GM12878 (cell line): ENCODE measurements around the gene EMID1. TPM values are rescaled to one million over a fixed set of nuclear protein-coding genes. Genes with fewer than 3 reads are reported as not detected.

Experiments used
- ATAC-seq: fragments of 200-7000 bp; cut with Tn5 transposase; 3 replicates; pipeline ENCODE4 v1.9.1; 2020; ENCODE audit warnings: mild to moderate bottlenecking, moderate library complexity
- BruUV-seq: library from RNA; stranded (reverse); fragments of 400-500 nt; replicated peaks from 2 replicates; lab custom pipeline; 2021; lab: Mats Ljungman, UMichigan
- CTCF ChIA-PET: fragments of 300-600 bp; sonication (Branson Sonifier 250); formaldehyde crosslinking; extraction: SDS; loops from one replicate; lab custom pipeline; 2021; ENCODE audit warnings: inconsistent platforms; lab: Yijun Ruan, JAX
- POLR2A ChIA-PET: fragments of 350-600 bp; formaldehyde crosslinking; extraction: SDS; loops from one replicate; lab custom pipeline; 2021; ENCODE audit warnings: inconsistent platforms; lab: Charles Lee
- RAD21 ChIA-PET: fragments of 300-600 bp; sonication (Branson Sonifier 250); formaldehyde crosslinking; loops from one replicate; lab custom pipeline; 2023; ENCODE audit warnings: antibody characterized with exemption; ENCODE audit not compliant: unreplicated experiment; lab: Charles Lee
- SMC1A ChIA-PET: fragments of 300-600 bp; sonication (Branson Sonifier 250); formaldehyde crosslinking; loops from one replicate; lab custom pipeline; 2023; ENCODE audit not compliant: unreplicated experiment, uncharacterized antibody; lab: Charles Lee
- DNase-seq: peaks from one replicate; pipeline ENCODE4 v3.0.0-alpha.2; 2011; ENCODE audit warnings: low read depth, low spot score
- FAIRE-seq: peaks from 3 replicates; lab custom pipeline; 2011; peaks lifted over from hg19 to GRCh38; lab: Jason Lieb, UNC
- H2AFZ ChIP-seq: 2 replicates; pipeline ENCODE4 v1.6.0; 2011; ENCODE audit warnings: low read depth, low read length, control low read depth; ENCODE audit not compliant: control insufficient read depth
- H3K27ac ChIP-seq: 2 replicates; pipeline ENCODE4 v1.5.1; 2011; ENCODE audit warnings: control low read depth; ENCODE audit not compliant: control insufficient read depth, insufficient read depth
- H3K27me3 ChIP-seq, 2 experiments: replicated peaks in 1 of 2; 2 replicates each; pipeline versions ENCODE4 v1.6.0 to v1.6.1; 2011; ENCODE audit warnings: low read length in 1 of 2; ENCODE audit not compliant: control insufficient read depth in 2 of 2, insufficient read depth in 2 of 2
- H3K36me3 ChIP-seq, 2 experiments: 2 replicates each; pipeline ENCODE4 v1.5.1; 2011; ENCODE audit warnings: low read length in 1 of 2; ENCODE audit not compliant: control insufficient read depth in 2 of 2, insufficient read depth in 2 of 2
- H3K4me1 ChIP-seq: 2 replicates; pipeline ENCODE4 v1.6.1; 2011; ENCODE audit warnings: mild to moderate bottlenecking, low read length, moderate library complexity, mixed read lengths; ENCODE audit not compliant: control insufficient read depth, insufficient read depth
- H3K4me2 ChIP-seq: 2 replicates; pipeline ENCODE4 v1.6.0; 2011; ENCODE audit warnings: control low read depth; ENCODE audit not compliant: control insufficient read depth, insufficient read depth
- H3K4me3 ChIP-seq: fragments of 200-600 bp; sonication (generic); 2 replicates; pipeline ENCODE4 v1.5.1; 2016
- H3K79me2 ChIP-seq: 2 replicates; pipeline ENCODE4 v1.6.0; 2011; ENCODE audit warnings: low read length; ENCODE audit not compliant: control insufficient read depth, insufficient read depth
- H3K9ac ChIP-seq: 2 replicates; pipeline ENCODE4 v1.8.0; 2011; ENCODE audit warnings: low read length, control low read depth, mixed read lengths; ENCODE audit not compliant: control insufficient read depth, insufficient read depth
- H3K9me3 ChIP-seq: replicated peaks from 3 replicates; pipeline ENCODE4 v1.5.1; 2011; ENCODE audit warnings: mild to moderate bottlenecking, low read length; ENCODE audit not compliant: control insufficient read depth, insufficient read depth
- H4K20me1 ChIP-seq: 2 replicates; pipeline ENCODE4 v1.6.0; 2011; ENCODE audit not compliant: control insufficient read depth, insufficient read depth
- IKZF2 ChIP-seq, 2 experiments: fragments of 450-650 bp; IDR thresholded peaks; 2 replicates each; pipeline ENCODE4 v1.6.1; 2017; ENCODE audit warnings: mild to moderate bottlenecking in 2 of 2, moderate library complexity in 2 of 2
- IRF4 ChIP-seq: IDR thresholded peaks from 2 replicates; pipeline ENCODE4 v1.6.1; 2011; ENCODE audit warnings: low read depth, low read length
- MAX ChIP-seq: IDR thresholded peaks from 2 replicates; pipeline ENCODE4 v1.6.1; 2012; ENCODE audit warnings: low read depth, low read length, improper control_type of control experiment
- MTA3 ChIP-seq: IDR thresholded peaks from 2 replicates; pipeline ENCODE4 v1.6.1; 2012; ENCODE audit warnings: low read length, inconsistent platforms, borderline replicate concordance
- NKRF ChIP-seq: fragments of 450-650 bp; conservative IDR thresholded peaks from 2 replicates; pipeline ENCODE4 v1.6.1; 2017; ENCODE audit warnings: mild to moderate bottlenecking, moderate library complexity
- RB1 ChIP-seq: fragments of 450-650 bp; formaldehyde crosslinking; IDR thresholded peaks from 2 replicates; pipeline ENCODE4 v1.6.1; 2017; ENCODE audit warnings: mild to moderate bottlenecking, borderline replicate concordance
- WGBS: methylation state at CpG from one replicate; pipeline ENCODE4 v1.1.6; 2016; ENCODE audit warnings: low lambda C conversion rate; ENCODE audit not compliant: insufficient replicate concordance, insufficient coverage; ENCODE audit errors: missing lambda C conversion rate; 5-methylcytosine and 5-hydroxymethylcytosine counted together
- in situ Hi-C: fragments of 300-500 bp; cut with MboI; formaldehyde crosslinking; loops from 9 replicates; pipeline ENCODE4 v1.14.3; 2018; ENCODE audit warnings: mixed read lengths
- intact Hi-C: fragments of 100-400 bp; cut with micrococcal nuclease; formaldehyde crosslinking; loops from one replicate; pipeline ENCODE4 v1.14.2; 2022; ENCODE audit not compliant: unreplicated experiment
- polyA plus RNA-seq, 11 experiments: library from polyadenylated mRNA; depleted of rRNA in 4 of 11; unstranded in 6 of 11; stranded (reverse) in 5 of 11; fragments of >200 nt; fragmentation: Nextera tagmentation in 4 of 11; fragmentation: Illumina TruSeq in 1 of 11; extraction: Ambion mirVana in 4 of 11; extraction: Trizol in 1 of 11; gene quantifications; 1 replicate in 1 of 11; 2 replicates in 10 of 11; pipeline versions ENCODE4 v1.2.1 to v1.2.3, GENCODE V29; 2011 to 2016; ENCODE audit warnings: inconsistent platforms in 2 of 11, missing spikeins in 2 of 11, low read depth in 1 of 11
- total RNA-seq, 4 experiments: library from RNA; depleted of rRNA in 3 of 4; stranded (reverse); fragments of >200 nt in 3 of 4; fragmentation: Illumina TruSeq in 1 of 4; extraction: Trizol in 1 of 4; gene quantifications; 2 replicates each; pipeline versions ENCODE4 v1.2.1 to v1.2.3, GENCODE V29; 2013 to 2021

Gene EMID1
- total and polyA plus RNA-seq, 10 of the 15 experiments (the other 5 are each of a cell fraction or from before 2014, with no cell fraction given) = 1.2 to 60.3 (median 12.0) TPM

- POLR2A ChIA-PET = interaction anchor here (0.6 kb wide), 2 partner anchors 66 to 252 kb away, joined by 7 to 8 read pairs; no protein-coding TSS in a partner anchor
- Histone ChIP-seq H3K27ac (no peak overlapping the region), H3K27me3 (no peaks in the 10 kb centered on the region), H3K4me3 (no peak overlapping the region), H3K9ac (no peak overlapping the region), H4K20me1 (no peaks in the 10 kb centered on the region), H3K4me2 (no peak overlapping the region), H3K79me2 (no peaks in the 10 kb centered on the region), H2AFZ (no peak overlapping the region), H3K4me1 (no peaks in the 10 kb centered on the region), H3K36me3 (peaks cover under 1 to 5% of the 10 kb centered on the region in 2 experiments; a peak in 3 of 4 replicates), H3K9me3 (no peaks in the 10 kb centered on the region)
- WGBS = 89% methylated on average over 13 of the region's 13 CpGs
- TF ChIP-seq RB1 (no peak), NKRF (no peak), MTA3 (no peak), IKZF2 (IDR thresholded peaks at IDR 0.05) (no peak), MAX (no peak), IRF4 (no peak)
- SMC1A ChIA-PET = no interaction called here
- BruUV-seq = no TSS peak
- in situ Hi-C loops = no loop called here
- RAD21 ChIA-PET = no interaction called here
- ATAC-seq (peak; percentile 6), FAIRE-seq (no peak), DNase-seq (no peak)
- intact Hi-C loops = no loop called here
- CTCF ChIA-PET = interaction anchor here (2.7 kb wide), 1 partner anchor 15 kb away, joined by 7 read pairs; no protein-coding TSS in a partner anchor
Observed at GRCh38 chr22:29260031-29260560, 54.4 kb downstream of the EMID1 start.
